Spleen (tissue), 11 donors: ENCODE data around the gene SNRPA1. TPM values are rescaled to one million over a fixed set of nuclear protein-coding genes. Genes with fewer than 3 reads are reported as not detected.
A peak's percentile ranks its signal among the peaks of the same experiment; 100 is the strongest.

ENCODE experiments used
- DNase-seq: peaks from one replicate; pipeline ENCODE4 v3.0.0-alpha.2; 2020
- H3K27ac ChIP-seq, 8 donors: fragments of 200-600 bp; sonication (generic) in 7 of 8; 1 replicate in 4 of 8; 2 replicates in 4 of 8; pipeline versions ENCODE4 v1.5.0 to v1.8.0; 2016 to 2021; ENCODE audit warnings: inconsistent platforms in 4 of 8, mild to moderate bottlenecking in 4 of 8, moderate library complexity in 1 of 8
- H3K27me3 ChIP-seq, 7 donors: fragments of 200-600 bp; sonication (generic) in 6 of 7; replicated peaks in 1 of 7; 1 replicate in 4 of 7; 2 replicates in 3 of 7; pipeline versions ENCODE4 v1.5.0 to v1.8.0; 2016 to 2021; ENCODE audit warnings: inconsistent platforms in 3 of 7, mild to moderate bottlenecking in 1 of 7
- H3K36me3 ChIP-seq, 6 donors: fragments of 200-600 bp; sonication (generic) in 5 of 6; 1 replicate in 4 of 6; 2 replicates in 2 of 6; pipeline versions ENCODE4 v1.5.0 to v1.8.0; 2016 to 2021; ENCODE audit warnings: inconsistent platforms in 2 of 6
- H3K4me1 ChIP-seq, 6 donors: fragments of 200-600 bp; sonication (generic) in 5 of 6; 1 replicate in 3 of 6; 2 replicates in 3 of 6; pipeline versions ENCODE4 v1.5.0 to v1.8.0; 2016 to 2021; ENCODE audit warnings: inconsistent platforms in 3 of 6
- H3K4me3 ChIP-seq, 8 donors: fragments of 200-600 bp; sonication (generic) in 7 of 8; 1 replicate in 4 of 8; 2 replicates in 4 of 8; pipeline versions ENCODE4 v1.5.0 to v1.8.0; 2016 to 2021; ENCODE audit warnings: inconsistent platforms in 4 of 8, mild to moderate bottlenecking in 4 of 8, moderate library complexity in 2 of 8
- H3K9me3 ChIP-seq, 8 donors: fragments of 200-600 bp; sonication (generic) in 7 of 8; 1 replicate in 4 of 8; 2 replicates in 4 of 8; pipeline versions ENCODE4 v1.5.0 to v1.8.0; 2016 to 2021; ENCODE audit warnings: inconsistent platforms in 4 of 8
- CTCF ChIP-seq, 11 experiments: fragments of 200-600 bp in 7 of 11; fragments of 450-650 bp in 4 of 11; sonication (generic) in 4 of 11; IDR thresholded peaks in 8 of 11; conservative IDR thresholded peaks in 3 of 11; 1 replicate in 7 of 11; 2 replicates in 4 of 11; pipeline versions ENCODE4 v1.4.0 to v1.8.0; 2016 to 2021; ENCODE audit warnings: antibody characterized with exemption in 11 of 11, inconsistent platforms in 4 of 11, mild to moderate bottlenecking in 1 of 11
- POLR2A ChIP-seq, 3 donors: fragments of 450-650 bp; IDR thresholded peaks; one replicate each; pipeline ENCODE4 v1.5.1; 2017; ENCODE audit warnings: antibody characterized with exemption in 3 of 3, mild to moderate bottlenecking in 1 of 3
- POLR2AphosphoS5 ChIP-seq, 3 donors: sonication (generic); formaldehyde crosslinking; IDR thresholded peaks; one replicate each; pipeline ENCODE4 v1.5.1; 2017; ENCODE audit warnings: antibody characterized with exemption in 3 of 3
- WGBS, 5 donors: extraction: QIAGEN DNeasy Blood & Tissue Kit in 3 of 5; methylation state at CpG; one replicate each; pipeline versions ENCODE4 v1.1.5 to v1.1.7; 2013 to 2018; 5-methylcytosine and 5-hydroxymethylcytosine counted together
- intact Hi-C: fragments of 100-400 bp; cut with DNase I; formaldehyde crosslinking; loops from one replicate; pipeline ENCODE4 v1.15.0; 2023; ENCODE audit warnings: low total_unique reads
- polyA plus RNA-seq, 3 donors: library from polyadenylated mRNA; stranded (reverse); fragments of 200-250 nt; gene quantifications; one replicate each; pipeline ENCODE4 v1.2.1, GENCODE V29; 2013
- total RNA-seq, 7 donors: library from RNA; depleted of rRNA in 3 of 7; stranded (reverse); fragments of >200 nt in 3 of 7; fragmentation: NEBNext Ultra II Directional in 4 of 7; extraction: Animal tissue kit (Norgen Biotek cat#: 25700) in 4 of 7; gene quantifications; one replicate each; pipeline versions ENCODE4 v1.1.0 to v1.2.1, GENCODE V29; 2016 to 2021
- donor health status: healthy with polysubstance abuse.
- donor health status: DM: no; HTN: no; CAD: no; lungs with moderate emphysema.
- donor health status: DM: no; HTN: no; CAD: no.
- donor health status: Bipolar disorder and iron deficiency.
- donor health status: healthy.
- donor health status: DM: no; HTN: no; CAD: no.
- donor health status: DM: yes; HTN: yes; CAD: no.

SNRPA1 gene
- total and polyA plus RNA-seq, 10 donors = 56.2 to 85.4 (median 74.6) TPM

GRCh38 chr15:101276501-101277037 is 18.5 kb downstream of the SNRPA1 start:
- peak overlapping the region; percentile 81 to 95 (median 92) for H3K27ac ChIP-seq
- H3K27me3 ChIP-seq = no peaks in the 10 kb centered on the region
- peaks cover 12 to 35% (median 27%) of the 10 kb centered on the region in 6 donors for H3K4me1 ChIP-seq
- WGBS, 5 donors = 12 to 17% (median 15%) methylated on average over 14 of the region's 14 CpGs
- no peaks in the 10 kb centered on the region for H3K9me3 ChIP-seq
- peak overlapping the region; percentile 84 to 99 (median 98) for H3K4me3 ChIP-seq
- TF ChIP-seq POLR2A (IDR thresholded peaks at IDR 0.05) (no peak), CTCF (IDR thresholded peaks at IDR 0.05 in 8 of 11, conservative IDR thresholded peaks at IDR 0.05 in 3 of 11) (peak in 3 of 11 experiments; percentile 43 to 48 (median 43))
- H3K36me3 ChIP-seq = peaks cover 0 to 70% (median 61%) of the 10 kb centered on the region in 6 donors
- no peak for DNase-seq
- intact Hi-C loops = no loop called here

- 69 to 81% (median 73%) methylated on average over 5 of the region's 5 CpGs for WGBS, 5 donors
- intact Hi-C loops = no loop called here
Measured at GRCh38 chr15:101275018-101275417, 20.0 kb downstream of the SNRPA1 start.

GRCh38 chr15:101273534-101273933 is 21.5 kb downstream of the SNRPA1 start:
- H3K9me3 ChIP-seq = no peaks in the 10 kb centered on the region
- no peak overlapping the region for H3K27ac ChIP-seq
- DNase-seq = no peak
- peaks cover 12 to 35% (median 27%) of the 10 kb centered on the region in 6 donors for H3K4me1 ChIP-seq
- no peaks in the 10 kb centered on the region for H3K27me3 ChIP-seq
- WGBS, 5 donors = 73 to 97% (median 88%) methylated on average over 5 of the region's 5 CpGs
- intact Hi-C loops = no loop called here
- peaks cover 0 to 75% (median 63%) of the 10 kb centered on the region in 6 donors for H3K36me3 ChIP-seq
- no peak for TF ChIP-seq POLR2A (IDR thresholded peaks at IDR 0.05)
- TF ChIP-seq POLR2AphosphoS5 (IDR thresholded peaks at IDR 0.05) = no peak
- TF ChIP-seq CTCF (IDR thresholded peaks at IDR 0.05 in 8 of 11, conservative IDR thresholded peaks at IDR 0.05 in 3 of 11) = no peak
- H3K4me3 ChIP-seq = no peak overlapping the region

More at GRCh38 chr15:101275018-101275417, 20.0 kb downstream of the SNRPA1 start:
- TF ChIP-seq CTCF (IDR thresholded peaks at IDR 0.05 in 8 of 11, conservative IDR thresholded peaks at IDR 0.05 in 3 of 11) = no peak
- TF ChIP-seq POLR2AphosphoS5 (IDR thresholded peaks at IDR 0.05) = no peak
- TF ChIP-seq POLR2A (IDR thresholded peaks at IDR 0.05) = no peak
- Histone ChIP-seq H3K27me3 (no peaks in the 10 kb centered on the region), H3K9me3 (no peaks in the 10 kb centered on the region), H3K4me1 (peaks cover 12 to 35% (median 27%) of the 10 kb centered on the region in 6 donors), H3K4me3 (no peak overlapping the region), H3K27ac (peak overlapping the region in 3 of 8 donors; percentile 16 to 94 (median 91)), H3K36me3 (peaks cover 0 to 70% (median 62%) of the 10 kb centered on the region in 6 donors)
- no peak for DNase-seq

GRCh38 chr15:101272584-101272983 is 22.5 kb downstream of the SNRPA1 start:
- no peaks in the 10 kb centered on the region for H3K27me3 ChIP-seq
- H3K36me3 ChIP-seq = peaks cover 0 to 80% (median 63%) of the 10 kb centered on the region in 6 donors
- no peaks in the 10 kb centered on the region for H3K9me3 ChIP-seq
- DNase-seq = no peak
- TF ChIP-seq POLR2A (IDR thresholded peaks at IDR 0.05) (no peak), CTCF (IDR thresholded peaks at IDR 0.05 in 8 of 11, conservative IDR thresholded peaks at IDR 0.05 in 3 of 11) (no peak), POLR2AphosphoS5 (IDR thresholded peaks at IDR 0.05) (no peak)
- 91 to 94% (median 93%) methylated on average over 9 of the region's 9 CpGs for WGBS, 5 donors
- H3K4me1 ChIP-seq = peaks cover 12 to 29% (median 20%) of the 10 kb centered on the region in 6 donors
- H3K4me3 ChIP-seq = no peak overlapping the region
- no peak overlapping the region for H3K27ac ChIP-seq
- intact Hi-C loops = no loop called here
